HCT116 (cell line): Measurements from ENCODE around the gene STKLD1.
"Not testable (repeated sequence)": the region's sequence is repeated elsewhere in the genome, so short reads cannot be mapped to it uniquely, and the experiment has no call there.

Experiments
- CBX3 ChIP-seq: IDR thresholded peaks from 2 replicates; pipeline ENCODE4 v1.6.1; 2012; ENCODE audit warnings: low read depth
- EZH2 ChIP-seq: fragments of 200-600 bp; sonication (generic); IDR thresholded peaks from 2 replicates; pipeline ENCODE4 v1.6.1; 2017; ENCODE audit warnings: antibody characterized with exemption, mixed run types
- YY1 ChIP-seq: IDR thresholded peaks from 2 replicates; pipeline ENCODE4 v1.6.1; 2011; ENCODE audit warnings: low read length, low read depth, moderate library complexity, mild to moderate bottlenecking; ENCODE audit not compliant: insufficient replicate concordance; ENCODE audit errors: extremely low read depth
- TF ChIP-seq, protein P1 (sequence below): IDR thresholded peaks from 2 replicates; pipeline ENCODE4 v1.6.1; 2011; ENCODE audit warnings: mild to moderate bottlenecking, low read length, moderate library complexity; ENCODE audit not compliant: insufficient replicate concordance; ENCODE audit errors: extremely low read depth
- TF ChIP-seq, protein P2 (sequence below), 3 experiments: fragments of 200-600 bp in 1 of 3; sonication (generic) in 1 of 3; IDR thresholded peaks in 2 of 3; conservative IDR thresholded peaks in 1 of 3; 2 replicates each; pipeline ENCODE4 v1.5.1; 2012 to 2017; ENCODE audit warnings: low read depth in 2 of 3, low read length in 2 of 3, antibody characterized with exemption in 1 of 3, borderline replicate concordance in 1 of 3, control low read depth in 1 of 3, mild to moderate bottlenecking in 1 of 3, mixed read lengths in 1 of 3, mixed run types in 1 of 3, moderate library complexity in 1 of 3; ENCODE audit not compliant: insufficient read depth in 1 of 3
- TF ChIP-seq, protein P3 (sequence below): IDR thresholded peaks from 2 replicates; pipeline ENCODE4 v1.6.1; 2012; ENCODE audit warnings: low read depth
- TF ChIP-seq, protein P4 (sequence below): IDR thresholded peaks from 2 replicates; pipeline ENCODE4 v1.6.1; 2012

DNA sequence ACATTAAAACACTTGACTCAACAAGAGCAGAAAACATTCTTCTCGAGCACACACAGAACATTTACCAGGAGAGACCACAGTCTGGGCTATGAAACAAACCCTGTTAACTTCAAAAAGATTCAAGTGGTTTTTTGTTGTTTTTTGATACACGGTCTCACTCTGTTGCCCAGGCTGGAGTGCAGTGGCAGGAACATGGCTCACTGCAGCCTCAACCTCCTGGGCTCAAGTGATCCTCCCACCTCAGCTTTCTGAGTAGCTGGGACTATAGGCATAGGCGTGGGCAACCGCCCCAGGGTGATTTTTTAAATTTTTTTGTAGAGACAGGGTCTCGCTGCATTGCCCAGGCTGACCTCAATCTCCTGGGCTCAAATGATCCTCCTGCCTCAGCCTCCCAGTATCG, 49.1 kb upstream of the STKLD1 start:
- TF ChIP-seq, protein P1, sequence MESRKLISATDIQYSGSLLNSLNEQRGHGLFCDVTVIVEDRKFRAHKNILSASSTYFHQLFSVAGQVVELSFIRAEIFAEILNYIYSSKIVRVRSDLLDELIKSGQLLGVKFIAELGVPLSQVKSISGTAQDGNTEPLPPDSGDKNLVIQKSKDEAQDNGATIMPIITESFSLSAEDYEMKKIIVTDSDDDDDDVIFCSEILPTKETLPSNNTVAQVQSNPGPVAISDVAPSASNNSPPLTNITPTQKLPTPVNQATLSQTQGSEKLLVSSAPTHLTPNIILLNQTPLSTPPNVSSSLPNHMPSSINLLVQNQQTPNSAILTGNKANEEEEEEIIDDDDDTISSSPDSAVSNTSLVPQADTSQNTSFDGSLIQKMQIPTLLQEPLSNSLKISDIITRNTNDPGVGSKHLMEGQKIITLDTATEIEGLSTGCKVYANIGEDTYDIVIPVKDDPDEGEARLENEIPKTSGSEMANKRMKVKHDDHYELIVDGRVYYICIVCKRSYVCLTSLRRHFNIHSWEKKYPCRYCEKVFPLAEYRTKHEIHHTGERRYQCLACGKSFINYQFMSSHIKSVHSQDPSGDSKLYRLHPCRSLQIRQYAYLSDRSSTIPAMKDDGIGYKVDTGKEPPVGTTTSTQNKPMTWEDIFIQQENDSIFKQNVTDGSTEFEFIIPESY = not testable (repeated sequence)
- TF ChIP-seq, protein P2, sequence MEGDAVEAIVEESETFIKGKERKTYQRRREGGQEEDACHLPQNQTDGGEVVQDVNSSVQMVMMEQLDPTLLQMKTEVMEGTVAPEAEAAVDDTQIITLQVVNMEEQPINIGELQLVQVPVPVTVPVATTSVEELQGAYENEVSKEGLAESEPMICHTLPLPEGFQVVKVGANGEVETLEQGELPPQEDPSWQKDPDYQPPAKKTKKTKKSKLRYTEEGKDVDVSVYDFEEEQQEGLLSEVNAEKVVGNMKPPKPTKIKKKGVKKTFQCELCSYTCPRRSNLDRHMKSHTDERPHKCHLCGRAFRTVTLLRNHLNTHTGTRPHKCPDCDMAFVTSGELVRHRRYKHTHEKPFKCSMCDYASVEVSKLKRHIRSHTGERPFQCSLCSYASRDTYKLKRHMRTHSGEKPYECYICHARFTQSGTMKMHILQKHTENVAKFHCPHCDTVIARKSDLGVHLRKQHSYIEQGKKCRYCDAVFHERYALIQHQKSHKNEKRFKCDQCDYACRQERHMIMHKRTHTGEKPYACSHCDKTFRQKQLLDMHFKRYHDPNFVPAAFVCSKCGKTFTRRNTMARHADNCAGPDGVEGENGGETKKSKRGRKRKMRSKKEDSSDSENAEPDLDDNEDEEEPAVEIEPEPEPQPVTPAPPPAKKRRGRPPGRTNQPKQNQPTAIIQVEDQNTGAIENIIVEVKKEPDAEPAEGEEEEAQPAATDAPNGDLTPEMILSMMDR (IDR thresholded peaks at IDR 0.05 in 2 of 3, conservative IDR thresholded peaks at IDR 0.05 in 1 of 3; ENCODE audit: borderline replicate concordance in 1 of 3, insufficient read depth in 1 of 3, low read depth in 2 of 3, low read length in 2 of 3) = not testable (repeated sequence)
- TF ChIP-seq, protein P3, sequence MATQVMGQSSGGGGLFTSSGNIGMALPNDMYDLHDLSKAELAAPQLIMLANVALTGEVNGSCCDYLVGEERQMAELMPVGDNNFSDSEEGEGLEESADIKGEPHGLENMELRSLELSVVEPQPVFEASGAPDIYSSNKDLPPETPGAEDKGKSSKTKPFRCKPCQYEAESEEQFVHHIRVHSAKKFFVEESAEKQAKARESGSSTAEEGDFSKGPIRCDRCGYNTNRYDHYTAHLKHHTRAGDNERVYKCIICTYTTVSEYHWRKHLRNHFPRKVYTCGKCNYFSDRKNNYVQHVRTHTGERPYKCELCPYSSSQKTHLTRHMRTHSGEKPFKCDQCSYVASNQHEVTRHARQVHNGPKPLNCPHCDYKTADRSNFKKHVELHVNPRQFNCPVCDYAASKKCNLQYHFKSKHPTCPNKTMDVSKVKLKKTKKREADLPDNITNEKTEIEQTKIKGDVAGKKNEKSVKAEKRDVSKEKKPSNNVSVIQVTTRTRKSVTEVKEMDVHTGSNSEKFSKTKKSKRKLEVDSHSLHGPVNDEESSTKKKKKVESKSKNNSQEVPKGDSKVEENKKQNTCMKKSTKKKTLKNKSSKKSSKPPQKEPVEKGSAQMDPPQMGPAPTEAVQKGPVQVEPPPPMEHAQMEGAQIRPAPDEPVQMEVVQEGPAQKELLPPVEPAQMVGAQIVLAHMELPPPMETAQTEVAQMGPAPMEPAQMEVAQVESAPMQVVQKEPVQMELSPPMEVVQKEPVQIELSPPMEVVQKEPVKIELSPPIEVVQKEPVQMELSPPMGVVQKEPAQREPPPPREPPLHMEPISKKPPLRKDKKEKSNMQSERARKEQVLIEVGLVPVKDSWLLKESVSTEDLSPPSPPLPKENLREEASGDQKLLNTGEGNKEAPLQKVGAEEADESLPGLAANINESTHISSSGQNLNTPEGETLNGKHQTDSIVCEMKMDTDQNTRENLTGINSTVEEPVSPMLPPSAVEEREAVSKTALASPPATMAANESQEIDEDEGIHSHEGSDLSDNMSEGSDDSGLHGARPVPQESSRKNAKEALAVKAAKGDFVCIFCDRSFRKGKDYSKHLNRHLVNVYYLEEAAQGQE = not testable (repeated sequence)
- TF ChIP-seq, protein P4, sequence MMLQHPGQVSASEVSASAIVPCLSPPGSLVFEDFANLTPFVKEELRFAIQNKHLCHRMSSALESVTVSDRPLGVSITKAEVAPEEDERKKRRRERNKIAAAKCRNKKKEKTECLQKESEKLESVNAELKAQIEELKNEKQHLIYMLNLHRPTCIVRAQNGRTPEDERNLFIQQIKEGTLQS = not testable (repeated sequence)
- TF ChIP-seq YY1, EZH2, CBX3: not testable (repeated sequence)
